K562 (cell line): Measurements from ENCODE around the gene ZKSCAN4. TPM values are rescaled to one million over a fixed set of nuclear protein-coding genes. Genes with fewer than 3 reads are reported as not detected.

Experiments
- ARID1B ChIP-seq: fragments of 450-650 bp; IDR thresholded peaks from 2 replicates; pipeline ENCODE4 v1.6.1; 2016; ENCODE audit warnings: antibody characterized with exemption, mild to moderate bottlenecking, inconsistent platforms
- ARID3A ChIP-seq: IDR thresholded peaks from 2 replicates; pipeline ENCODE4 v1.6.1; 2012; ENCODE audit warnings: low read depth, low read length, improper control_type of control experiment, borderline replicate concordance
- BCL6 ChIP-seq: fragments of 250-450 bp; sonication (Bioruptor Pico); IDR thresholded peaks from 2 replicates; pipeline ENCODE4 v1.4.0; 2020
- BHLHE40 ChIP-seq: IDR thresholded peaks from 2 replicates; pipeline ENCODE4 v1.6.1; 2011; ENCODE audit warnings: low read length, improper control_type of control experiment
- BRF2 ChIP-seq: IDR thresholded peaks from 3 replicates; pipeline ENCODE4 v1.6.1; 2011; ENCODE audit warnings: borderline replicate concordance, mild to moderate bottlenecking; ENCODE audit not compliant: insufficient read length, insufficient read depth
- CBX3 ChIP-seq, 2 experiments: IDR thresholded peaks; 1 replicate in 1 of 2; 2 replicates in 1 of 2; pipeline ENCODE4 v1.6.1; 2012; ENCODE audit warnings: inconsistent platforms in 2 of 2, low read length in 2 of 2, borderline replicate concordance in 1 of 2, control low read depth in 1 of 2
- CBX8 ChIP-seq: fragments of 200-600 bp; sonication (generic); IDR thresholded peaks from 2 replicates; pipeline ENCODE4 v1.6.1; 2012; ENCODE audit warnings: borderline replicate concordance, mixed run types, low read depth, mild to moderate bottlenecking, moderate library complexity, mixed read lengths, low read length, control low read depth, inconsistent platforms; ENCODE audit not compliant: poor library complexity, severe bottlenecking; ENCODE audit errors: extremely low read depth
- DLX4 ChIP-seq: fragments of 250-450 bp; sonication (Bioruptor Pico); IDR thresholded peaks from 2 replicates; pipeline ENCODE4 v1.6.1; 2021; ENCODE audit warnings: mild to moderate bottlenecking
- GATAD2A ChIP-seq: fragments of 450-650 bp; IDR thresholded peaks from 2 replicates; pipeline ENCODE4 v1.6.1; 2017
- HIVEP1 ChIP-seq: fragments of 250-450 bp; sonication (Bioruptor Pico); IDR thresholded peaks from 2 replicates; pipeline ENCODE4 v1.4.0; 2020; ENCODE audit warnings: mild to moderate bottlenecking
- MAFF ChIP-seq: IDR thresholded peaks from 2 replicates; pipeline ENCODE4 v1.6.1; 2012; ENCODE audit warnings: low read length, improper control_type of control experiment
- MTA1 ChIP-seq: fragments of 450-650 bp; IDR thresholded peaks from 2 replicates; pipeline ENCODE4 v1.6.1; 2017; ENCODE audit warnings: borderline replicate concordance
- NELFE ChIP-seq: IDR thresholded peaks from 2 replicates; pipeline ENCODE4 v1.6.1; 2011; ENCODE audit warnings: mild to moderate bottlenecking; ENCODE audit not compliant: insufficient read depth, insufficient read length
- PHF8 ChIP-seq: fragments of 200-600 bp; sonication (generic); IDR thresholded peaks from 2 replicates; pipeline ENCODE4 v1.6.1; 2012; ENCODE audit warnings: mixed run types, mild to moderate bottlenecking, inconsistent platforms, low read length, moderate library complexity, borderline replicate concordance
- PTBP1 ChIP-seq: fragments of 200-400 bp; formaldehyde crosslinking; IDR thresholded peaks from 2 replicates; pipeline ENCODE4 v1.6.1; 2017; ENCODE audit warnings: low read depth, low read length
- RAD21 ChIP-seq, 2 experiments: fragments of 250-450 bp in 1 of 2; fragments of 450-650 bp in 1 of 2; sonication (Bioruptor Pico) in 1 of 2; formaldehyde crosslinking in 1 of 2; IDR thresholded peaks in 1 of 2; conservative IDR thresholded peaks in 1 of 2; 2 replicates each; pipeline versions ENCODE4 v1.4.0 to v1.8.0; 2020 to 2022; ENCODE audit warnings: mild to moderate bottlenecking in 2 of 2, moderate library complexity in 1 of 2
- SETDB1 ChIP-seq: IDR thresholded peaks from one replicate; pipeline ENCODE4 v1.6.1; 2012; ENCODE audit warnings: low read length, control low read depth, inconsistent platforms
- SIN3B ChIP-seq: fragments of 450-650 bp; IDR thresholded peaks from 2 replicates; pipeline ENCODE4 v1.6.1; 2017; ENCODE audit warnings: low read depth, mild to moderate bottlenecking, moderate library complexity
- SMARCB1 ChIP-seq: IDR thresholded peaks from 2 replicates; pipeline ENCODE4 v1.6.1; 2011; ENCODE audit warnings: improper control_type of control experiment, low read depth; ENCODE audit not compliant: insufficient read length
- SRSF7 ChIP-seq: fragments of 200-400 bp; formaldehyde crosslinking; optimal IDR thresholded peaks from 2 replicates; pipeline ENCODE3; 2017; ENCODE audit warnings: mild to moderate bottlenecking, low read depth, low read length
- TAF1 ChIP-seq: IDR thresholded peaks from 2 replicates; pipeline ENCODE4 v1.6.1; 2011; ENCODE audit warnings: mild to moderate bottlenecking, low read length, moderate library complexity; ENCODE audit not compliant: insufficient read depth, control insufficient read depth, severe bottlenecking; ENCODE audit errors: extremely low read depth
- TAF15 ChIP-seq: fragments of 200-400 bp; formaldehyde crosslinking; IDR thresholded peaks from 2 replicates; pipeline ENCODE4 v1.6.1; 2017; ENCODE audit warnings: mild to moderate bottlenecking, low read depth, low read length, moderate library complexity
- ZBED1 ChIP-seq: IDR thresholded peaks from 2 replicates; pipeline ENCODE4 v1.6.1; 2014
- ZNF384 ChIP-seq: IDR thresholded peaks from 2 replicates; pipeline ENCODE4 v1.6.1; 2012; ENCODE audit warnings: low read depth, low read length, improper control_type of control experiment
- ZNF707 ChIP-seq: fragments of 250-450 bp; sonication (Bioruptor Pico); conservative IDR thresholded peaks from 2 replicates; pipeline ENCODE4 v1.8.0; 2022; ENCODE audit warnings: inconsistent platforms, mild to moderate bottlenecking, moderate library complexity
- ZNF717 ChIP-seq: fragments of 250-450 bp; sonication (Bioruptor Pico); IDR thresholded peaks from 2 replicates; pipeline ENCODE4 v1.5.0; 2021
- polyA plus RNA-seq, 8 experiments: library from polyadenylated mRNA; depleted of rRNA in 4 of 8; stranded (reverse) in 5 of 8; unstranded in 3 of 8; fragments of >200 nt; fragmentation: Nextera tagmentation in 2 of 8; fragmentation: Illumina TruSeq in 1 of 8; extraction: Ambion mirVana in 2 of 8; extraction: Trizol in 1 of 8; gene quantifications; 2 replicates each; pipeline versions ENCODE4 v1.2.1 to v1.2.3, GENCODE V29; 2011 to 2014; ENCODE audit warnings: inconsistent platforms in 1 of 8, missing spikeins in 1 of 8
- total RNA-seq, 7 experiments: library from RNA; depleted of rRNA in 6 of 7; stranded (reverse); fragments of >200 nt in 6 of 7; fragmentation: Illumina TruSeq in 2 of 7; extraction: Trizol in 2 of 7; gene quantifications; 2 replicates each; pipeline versions ENCODE4 v1.2.1 to v1.2.3, GENCODE V29; 2011 to 2021; ENCODE audit warnings: low replicate concordance in 1 of 7

Gene ZKSCAN4
- total and polyA plus RNA-seq, 9 of the 15 experiments (the other 6 are each of a cell fraction or from before 2014, with no cell fraction given) = 1.2 to 5.3 (median 4.7) TPM

- TF ChIP-seq MAFF = no peak
- TF ChIP-seq RAD21 (CRISPR knock-in tag; conservative IDR thresholded peaks at IDR 0.05 in 1 of 2, IDR thresholded peaks at IDR 0.05 in 1 of 2) = no peak; a peak in 1 of 4 replicates
- no peak for TF ChIP-seq SIN3B
- no peak for TF ChIP-seq CBX8
- peak; percentile 84; the same call in 1 of the 2 replicates for TF ChIP-seq PHF8
- no peak for TF ChIP-seq BHLHE40
- 0 out of 2 replicates have a peak, but pooled peaks have one; percentile 11 for TF ChIP-seq ARID3A
- TF ChIP-seq SETDB1 = no peak
- no peak for TF ChIP-seq PTBP1
- no peak for TF ChIP-seq SRSF7
- no peak for TF ChIP-seq BRF2
- no peak; the same call in 1 of the 2 replicates for TF ChIP-seq ZNF384
- no peak for TF ChIP-seq BCL6 (CRISPR knock-in tag)
- TF ChIP-seq ZBED1 = no peak
- TF ChIP-seq ARID1B = peak; percentile 40
- TF ChIP-seq DLX4 (CRISPR knock-in tag) = no peak
- no peak for TF ChIP-seq CBX3 (IDR thresholded peaks at IDR 0.05; ENCODE audit: borderline replicate concordance in 1 of 2, low read length in 2 of 2)
- no peak for TF ChIP-seq MTA1
- no peak for TF ChIP-seq TAF15
- TF ChIP-seq HIVEP1 (CRISPR knock-in tag) = no peak
- no peak for TF ChIP-seq ZNF717 (CRISPR knock-in tag)
- no peak for TF ChIP-seq GATAD2A
- TF ChIP-seq NELFE = no peak
- TF ChIP-seq ZNF707 (CRISPR knock-in tag) = no peak
- TF ChIP-seq TAF1 = peak; percentile 70
- no peak for TF ChIP-seq SMARCB1
Measured at GRCh38 chr6:28218312-28219248, 33.5 kb downstream of the ZKSCAN4 start (continued).
